GM18868 (cell line): ENCODE measurements around the gene KCNJ15.

Experiments
- ATAC-seq: cut with Tn5 transposase; IDR thresholded peaks from one replicate; pipeline ENCODE4 v1.9.1; 2021; ENCODE audit warnings: mild to moderate bottlenecking, moderate library complexity; ENCODE audit not compliant: unreplicated experiment

Gene KCNJ15

DNA sequence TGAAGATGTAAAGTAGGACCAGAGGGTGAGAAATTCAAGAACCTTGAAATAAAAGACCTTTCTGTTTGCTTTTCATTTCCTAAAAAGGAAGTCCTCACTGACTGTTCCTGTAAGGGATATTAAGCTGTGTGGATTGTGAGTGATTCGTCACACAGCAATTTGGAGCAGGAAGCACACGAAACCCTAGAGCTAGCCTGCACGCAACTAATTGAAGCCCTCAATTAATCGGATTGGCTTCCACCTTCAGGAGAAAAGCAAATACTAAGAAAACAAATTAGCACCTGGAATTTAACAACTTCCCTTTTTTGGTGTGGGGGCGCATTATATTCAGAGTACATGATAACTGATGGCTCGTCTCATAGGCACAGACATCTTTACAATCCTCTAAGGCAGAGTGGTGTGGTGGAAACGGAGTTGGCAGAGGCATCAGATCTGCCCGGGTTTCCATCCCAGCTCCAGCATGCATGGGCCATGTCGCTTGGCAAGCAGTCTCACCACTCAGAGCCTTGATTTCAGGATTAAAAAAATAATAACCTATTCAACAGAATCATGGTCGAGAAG lies 95.2 kb downstream of the KCNJ15 start:
- no peak for ATAC-seq

DNA sequence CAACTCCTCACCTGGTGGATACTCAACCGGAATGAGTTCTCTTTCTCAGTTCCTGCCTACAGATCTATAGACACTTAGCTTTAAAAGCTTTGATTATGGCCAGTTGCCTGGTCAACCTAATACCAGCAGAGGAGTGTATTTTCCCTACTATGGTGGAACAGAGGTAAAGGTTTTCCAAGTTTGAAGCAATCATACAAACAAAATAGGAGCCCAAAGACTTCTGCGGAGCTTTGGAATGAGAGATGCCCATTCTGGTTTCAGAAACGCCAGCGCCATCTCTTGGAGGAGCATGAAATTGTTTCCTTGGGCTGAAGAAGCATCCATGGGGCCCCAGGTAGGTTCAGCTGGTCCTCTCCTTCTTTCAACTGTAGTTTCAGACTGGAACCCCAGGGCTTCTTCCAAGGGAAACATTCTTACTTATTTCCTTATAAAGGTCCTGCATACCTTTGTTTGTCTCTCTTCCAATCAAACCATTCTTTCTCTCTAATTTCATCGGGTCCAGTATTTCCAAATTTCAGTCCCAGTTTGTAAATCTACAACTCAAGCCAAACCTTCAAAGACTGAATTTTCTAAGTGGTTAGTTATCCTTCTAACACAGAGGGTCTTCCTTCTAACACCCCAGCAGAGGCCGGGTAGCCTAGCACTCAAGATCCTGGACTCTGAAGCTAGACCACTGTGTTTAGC lies 95.9 kb downstream of the KCNJ15 start:
- no peak for ATAC-seq

DNA sequence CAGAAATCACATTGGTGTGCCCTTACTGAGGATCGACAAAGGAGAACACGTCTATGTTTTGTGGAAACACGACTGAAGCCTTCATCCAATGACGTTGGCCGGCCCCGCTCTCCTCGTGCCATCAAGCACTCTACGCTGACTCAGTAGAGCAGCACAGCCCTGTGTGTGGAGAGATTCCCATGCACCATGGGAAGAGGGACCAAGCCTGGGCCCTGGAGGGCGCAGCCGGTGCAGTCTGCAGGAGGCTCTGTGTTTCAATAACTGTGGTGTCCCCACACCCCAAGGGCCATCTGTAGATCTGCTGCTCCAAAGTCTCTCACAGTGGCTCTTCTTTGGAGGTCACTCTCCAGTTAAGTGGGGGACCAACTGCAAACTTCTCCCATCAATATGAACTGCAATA lies 97.4 kb downstream of the KCNJ15 start:
- ATAC-seq: no peak

DNA sequence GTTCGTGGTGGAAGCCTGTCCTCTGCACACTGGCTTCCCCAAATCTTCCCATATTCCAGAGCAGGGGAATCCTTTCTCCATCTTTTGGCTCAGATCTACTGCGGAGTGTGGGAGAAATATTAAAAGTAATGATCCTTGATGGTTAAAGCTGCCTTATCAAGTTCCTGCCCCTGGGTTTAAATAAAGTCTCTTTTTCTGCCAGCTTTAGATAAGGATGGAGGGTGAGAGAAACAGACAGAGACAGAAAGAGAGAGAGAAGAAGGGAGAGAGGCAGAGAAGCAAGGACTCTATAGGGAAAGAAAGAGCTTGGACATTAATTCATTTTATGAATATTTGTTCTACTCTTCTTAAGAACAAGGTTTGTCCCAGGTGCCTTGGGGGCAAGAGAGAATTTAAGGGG lies 98.0 kb downstream of the KCNJ15 start:
- no peak for ATAC-seq

DNA sequence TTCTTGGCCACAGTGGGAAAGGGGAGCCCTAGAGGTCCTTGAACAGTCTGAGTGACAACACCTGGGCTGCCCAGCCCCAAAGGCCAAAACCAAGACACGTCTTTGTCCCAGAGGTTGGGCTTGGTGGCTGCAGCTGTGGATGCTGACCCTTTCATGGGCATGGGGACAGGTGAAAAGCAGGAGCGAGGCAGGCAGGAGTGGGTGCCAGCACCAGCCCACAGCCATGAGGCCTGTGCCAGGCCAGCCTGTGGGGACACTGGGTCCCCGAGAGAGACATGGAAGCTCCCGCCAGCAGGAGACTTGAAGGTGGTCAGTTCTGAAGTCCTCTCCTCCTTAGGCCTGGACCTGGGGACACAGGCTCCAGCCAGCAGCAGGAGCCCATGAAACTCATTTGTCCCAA lies 98.6 kb downstream of the KCNJ15 start:
- ATAC-seq: no peak

DNA sequence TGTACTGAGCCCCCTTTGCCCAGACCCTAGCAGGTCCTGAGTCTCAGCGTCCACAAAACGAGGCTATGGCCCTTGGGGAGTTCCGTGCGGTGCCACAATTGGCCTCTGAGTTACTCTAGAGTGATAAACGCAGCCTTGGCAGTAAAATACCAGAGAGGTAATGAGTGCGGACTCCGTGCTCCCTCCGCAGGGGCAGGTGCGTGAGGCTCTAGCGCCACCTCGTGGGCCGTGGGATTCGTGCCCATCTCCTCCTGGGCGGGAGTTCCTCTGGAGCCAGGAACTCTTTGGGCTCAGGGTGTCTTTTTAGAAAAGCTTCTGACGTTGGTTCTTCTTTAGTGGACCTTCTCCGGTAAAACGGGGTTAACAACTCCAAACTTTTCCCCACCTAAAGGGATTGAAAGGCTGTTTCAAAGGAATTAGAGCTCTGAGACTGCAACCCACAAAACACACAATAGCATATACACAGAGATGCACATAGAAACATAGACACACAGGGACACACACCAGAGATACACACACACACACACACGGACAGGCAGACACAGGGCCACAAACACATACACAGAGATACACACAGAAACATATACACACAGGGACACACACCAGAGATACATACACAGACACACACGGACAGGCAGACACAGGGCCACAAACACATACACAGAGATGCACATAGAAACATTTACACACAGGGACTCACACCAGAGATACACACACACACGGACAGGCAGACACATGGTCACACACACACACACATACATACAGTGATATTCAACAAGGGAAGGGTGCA lies 99.4 kb downstream of the KCNJ15 start:
- no peak for ATAC-seq
